Epidermal melanocyte (primary cell): ENCODE data around the gene CYP2R1.

Experiments used
- DNase-seq: peaks from one replicate; pipeline ENCODE4 v3.0.0; 2011; ENCODE audit warnings: low spot score; ENCODE audit not compliant: insufficient read length

The CYP2R1 gene

GRCh38 chr11:14892036-14892556, at the start of gene CYP2R1:
TSS of gene CYP2R1 (minus strand) at chr11:14892231. CDS start at chr11:14892205, 26 bp downstream.
- peak; percentile 96 for DNase-seq

GRCh38 chr11:14938936-14939335, 46.9 kb upstream of the CYP2R1 start:
- DNase-seq: no peak

DNA sequence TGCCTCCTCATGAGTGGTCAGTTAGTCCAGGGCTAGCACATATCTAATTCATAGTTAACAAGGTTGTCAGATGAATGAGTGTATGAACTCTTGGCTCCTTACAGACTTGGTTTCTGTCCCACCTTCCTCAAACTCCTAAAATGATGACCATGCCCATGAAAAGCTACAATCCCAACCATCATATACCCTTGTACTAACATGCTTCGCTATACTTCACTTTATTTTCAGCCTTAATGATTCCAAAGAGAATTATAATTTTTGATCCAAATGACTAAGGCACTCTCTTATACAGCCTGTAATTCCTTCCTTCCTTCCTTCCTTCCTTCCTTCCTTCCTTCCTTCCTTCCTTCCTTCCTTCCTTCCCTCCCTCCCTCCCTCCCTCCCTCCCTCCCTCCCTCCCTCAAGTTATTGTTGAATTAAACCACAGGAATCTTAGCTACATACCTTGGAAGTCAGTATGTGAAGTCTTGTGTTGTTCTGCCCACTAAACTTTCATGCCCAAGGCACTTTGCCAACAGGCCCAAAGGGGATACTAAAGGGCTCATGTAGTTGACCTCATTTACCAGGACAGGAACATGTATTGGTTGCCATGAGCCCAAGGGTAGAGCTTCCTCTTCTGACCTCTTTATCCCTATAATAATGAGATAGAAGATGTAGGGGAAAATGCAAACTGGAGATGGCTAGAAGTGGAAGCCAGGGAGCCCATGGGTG, 42.8 kb upstream of the CYP2R1 start:
- no peak for DNase-seq

DNA sequence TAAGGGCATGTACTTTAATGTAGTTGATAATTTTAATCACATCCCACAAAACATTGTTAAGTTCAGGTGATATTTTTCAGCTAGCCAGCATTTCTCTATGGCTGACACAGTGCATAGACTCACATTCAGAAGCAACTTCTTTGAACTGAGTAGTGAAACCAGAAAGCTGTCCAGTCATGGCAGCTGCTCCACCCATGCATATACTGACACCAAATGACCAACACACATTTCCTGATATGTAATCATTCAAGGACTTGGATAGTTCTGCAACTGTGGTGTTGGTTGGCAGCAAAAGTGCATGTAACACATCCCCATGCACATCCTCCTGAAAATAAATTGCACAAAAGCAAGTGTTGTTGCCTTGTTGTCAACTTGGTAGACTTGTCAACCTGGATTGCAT, 40.4 kb upstream of the CYP2R1 start:
- no peak for DNase-seq

DNA sequence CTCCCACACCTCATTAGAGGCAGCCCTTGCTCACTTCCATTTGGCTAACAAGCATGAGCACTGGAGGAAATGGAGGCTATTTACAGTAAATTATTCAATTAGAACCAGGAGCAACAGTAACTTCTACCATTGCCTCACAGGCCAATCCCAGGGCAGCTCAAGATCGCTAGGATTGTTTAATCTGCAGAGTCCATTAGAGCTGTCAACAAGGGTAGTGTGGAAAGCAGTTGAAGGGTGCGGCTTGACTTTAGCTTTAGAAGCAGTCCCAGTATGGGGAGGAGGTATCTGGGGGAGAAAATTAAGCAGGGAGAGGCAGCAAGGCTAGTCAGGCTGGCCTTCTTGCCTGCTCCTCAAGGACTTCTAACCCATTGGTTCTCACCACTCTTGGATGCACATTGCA, 38.3 kb upstream of the CYP2R1 start:
- no peak for DNase-seq

- DNase-seq: no peak
These were observed 35.1 kb upstream of the CYP2R1 start for GRCh38 chr11:14927146-14927545.

DNA sequence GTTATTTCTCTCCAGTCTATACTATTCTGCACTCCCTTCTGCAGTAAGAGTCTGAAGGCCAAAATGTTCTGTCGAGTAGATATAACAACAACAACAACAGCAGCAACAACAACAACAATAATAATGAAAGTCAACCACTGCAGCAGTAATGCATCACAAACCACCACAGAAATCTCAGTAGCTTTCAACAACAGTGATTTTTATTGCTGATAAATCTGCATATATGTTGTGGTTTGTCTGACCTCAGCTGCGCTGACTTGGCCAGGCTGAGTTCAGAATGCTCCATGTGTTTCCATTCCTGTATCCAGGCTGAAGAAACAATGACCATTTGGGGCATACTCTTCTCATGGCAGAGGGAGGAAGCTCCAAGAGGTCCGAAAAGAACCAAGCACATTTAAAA, 32.3 kb upstream of the CYP2R1 start:
- DNase-seq: no peak

- no peak for DNase-seq
These were observed 24.4 kb upstream of the CYP2R1 start for GRCh38 chr11:14916403-14916802.

DNA sequence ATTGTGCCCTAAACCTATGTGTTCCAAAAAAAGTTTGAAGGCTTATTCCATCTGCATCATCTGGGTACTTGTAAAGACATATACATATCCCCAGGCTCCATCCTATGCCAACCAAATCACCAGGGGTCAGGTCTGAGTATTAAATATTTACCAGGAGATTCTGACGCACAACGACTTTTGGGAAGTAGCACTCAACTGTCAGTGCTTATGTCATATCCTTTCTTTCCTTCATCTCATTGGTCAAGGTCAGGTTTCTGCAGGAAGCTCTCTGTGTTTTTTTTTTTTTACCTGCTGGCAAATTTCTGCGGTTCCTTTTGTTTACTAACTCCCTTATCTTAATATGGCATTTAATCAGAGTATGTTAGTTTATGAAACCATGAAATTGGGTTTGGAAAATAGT, 22.5 kb upstream of the CYP2R1 start:
- DNase-seq: no peak

DNA sequence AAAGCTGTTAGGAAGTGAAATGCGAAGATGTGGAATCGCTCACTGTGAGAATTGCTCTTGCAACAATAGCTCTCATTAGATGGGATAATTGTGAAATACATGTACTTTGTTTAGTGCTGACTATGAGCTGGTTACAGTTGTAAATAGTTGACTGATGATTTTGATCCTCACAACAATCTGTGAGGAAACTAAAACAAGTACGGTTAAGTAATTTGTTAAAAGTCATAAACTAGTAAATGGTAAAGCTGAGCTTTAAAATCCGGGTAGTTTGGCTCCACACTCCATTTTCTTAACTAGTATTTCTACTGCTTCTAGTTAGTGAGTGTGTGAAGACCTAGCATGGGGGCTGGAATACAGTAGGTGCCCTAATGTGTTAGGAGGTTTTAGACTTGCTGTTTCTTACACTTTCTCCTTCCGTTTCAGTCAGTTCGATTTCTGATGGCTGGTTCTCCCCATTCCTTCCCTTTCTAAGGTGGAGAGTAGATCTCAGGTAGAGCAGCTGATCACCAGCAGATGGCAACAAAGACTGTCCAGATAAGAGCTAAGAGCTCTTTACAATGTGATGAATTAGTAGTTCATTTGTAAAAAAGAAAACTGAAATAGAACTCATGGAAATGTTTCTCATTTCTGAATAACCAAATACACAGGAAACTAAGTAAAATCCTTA, 16.3 kb upstream of the CYP2R1 start:
- DNase-seq: no peak

DNA sequence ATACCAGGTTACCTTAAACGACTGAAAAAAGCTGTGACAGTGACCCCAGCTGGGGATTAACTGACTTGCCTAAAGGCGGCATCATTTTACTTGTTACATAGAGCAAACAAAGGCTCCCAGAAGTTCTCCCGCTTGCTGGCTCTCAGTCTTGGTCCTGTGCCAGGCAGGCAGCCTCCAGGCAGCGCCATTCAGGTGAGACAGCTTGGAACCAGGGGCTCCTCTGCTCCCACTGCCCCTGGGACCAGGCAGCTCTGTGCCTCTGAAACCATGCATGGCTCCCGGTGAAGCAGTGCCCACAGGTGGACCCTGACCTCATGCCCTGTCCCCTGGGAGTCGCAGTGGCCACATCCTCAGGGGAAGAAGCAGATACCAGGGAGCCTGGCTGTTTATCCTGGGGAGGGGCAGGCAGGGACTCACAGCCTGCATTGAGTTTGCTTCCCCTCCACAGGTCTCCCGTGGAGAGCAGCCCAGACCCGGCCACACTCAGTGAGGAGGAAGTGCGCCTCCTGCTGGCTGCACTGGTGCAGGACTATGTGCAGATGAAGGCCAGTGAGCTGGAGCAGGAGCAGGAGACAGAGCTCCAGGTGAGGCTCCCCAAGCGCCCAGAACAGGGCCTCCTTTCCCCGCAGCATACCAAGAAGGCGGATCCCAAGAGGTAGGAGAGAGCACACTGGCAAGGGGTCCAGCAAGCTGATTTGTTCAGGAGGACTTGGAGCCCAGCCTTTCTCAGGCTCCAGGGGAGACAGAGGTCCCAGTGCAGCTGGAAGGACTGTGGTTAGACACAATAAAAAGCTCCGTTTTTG, 15.6 kb upstream of the CYP2R1 start:
- DNase-seq: no peak

DNA sequence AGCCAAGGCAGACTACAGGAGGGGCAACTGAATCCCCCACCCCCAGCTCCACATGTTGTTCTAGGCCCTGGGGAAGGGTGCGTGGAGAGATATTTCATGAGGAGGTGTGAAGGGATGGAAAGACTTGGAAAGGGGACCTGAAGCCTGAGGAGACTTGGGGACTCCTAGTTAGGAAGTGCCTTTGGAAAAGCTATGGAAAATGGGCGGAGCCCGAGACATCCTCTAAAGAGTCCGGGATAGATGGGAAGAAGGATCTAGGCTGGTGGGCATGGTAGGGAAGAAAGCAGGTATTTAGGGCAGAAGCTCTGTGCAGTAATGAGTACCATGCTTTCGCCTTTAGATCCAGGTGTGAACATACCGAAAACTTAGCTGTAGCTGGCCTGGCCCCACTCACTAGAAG, 15.0 kb upstream of the CYP2R1 start:
- no peak for DNase-seq

DNA sequence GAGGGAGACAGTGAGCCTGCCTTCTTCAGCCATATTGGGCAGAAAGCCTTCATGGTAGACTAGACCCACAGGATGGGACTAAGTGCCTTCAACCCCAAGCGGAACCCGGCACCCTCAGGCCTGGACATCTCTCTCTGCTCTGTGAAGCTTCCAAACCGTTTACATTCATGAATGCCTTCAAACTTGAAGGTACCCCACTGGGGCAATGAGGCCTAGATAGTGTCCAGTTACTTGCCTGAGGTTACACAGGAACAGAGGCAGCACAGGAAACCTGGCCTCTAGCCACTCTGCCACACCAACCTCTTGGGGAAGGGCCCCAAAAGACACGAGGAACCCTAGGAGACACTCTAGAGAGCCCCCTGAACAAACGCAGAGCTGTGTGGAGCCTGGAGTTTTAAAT, 14.5 kb upstream of the CYP2R1 start:
- no peak for DNase-seq

GRCh38 chr11:14905104-14906033, 13.3 kb upstream of the CYP2R1 start:
- no peak for DNase-seq

DNA sequence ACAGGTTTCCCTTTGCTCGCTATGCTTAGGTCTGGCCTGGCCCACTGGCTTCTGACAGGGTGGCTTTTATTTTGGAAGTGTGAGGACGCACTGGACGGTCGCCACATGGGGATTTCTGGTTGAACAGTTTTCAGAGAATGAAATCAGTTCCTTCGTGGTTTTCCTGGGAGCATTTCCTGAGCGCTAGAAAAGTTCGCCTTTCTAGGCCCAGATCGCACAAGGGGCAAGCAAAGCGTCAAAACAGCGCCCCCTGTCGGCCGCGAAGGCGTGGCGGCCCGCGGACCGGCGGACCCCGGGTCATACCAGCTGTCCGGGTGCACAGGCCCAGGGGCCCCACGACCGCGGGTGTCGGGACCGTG, 12.7 kb upstream of the CYP2R1 start:
- no peak for DNase-seq

DNA sequence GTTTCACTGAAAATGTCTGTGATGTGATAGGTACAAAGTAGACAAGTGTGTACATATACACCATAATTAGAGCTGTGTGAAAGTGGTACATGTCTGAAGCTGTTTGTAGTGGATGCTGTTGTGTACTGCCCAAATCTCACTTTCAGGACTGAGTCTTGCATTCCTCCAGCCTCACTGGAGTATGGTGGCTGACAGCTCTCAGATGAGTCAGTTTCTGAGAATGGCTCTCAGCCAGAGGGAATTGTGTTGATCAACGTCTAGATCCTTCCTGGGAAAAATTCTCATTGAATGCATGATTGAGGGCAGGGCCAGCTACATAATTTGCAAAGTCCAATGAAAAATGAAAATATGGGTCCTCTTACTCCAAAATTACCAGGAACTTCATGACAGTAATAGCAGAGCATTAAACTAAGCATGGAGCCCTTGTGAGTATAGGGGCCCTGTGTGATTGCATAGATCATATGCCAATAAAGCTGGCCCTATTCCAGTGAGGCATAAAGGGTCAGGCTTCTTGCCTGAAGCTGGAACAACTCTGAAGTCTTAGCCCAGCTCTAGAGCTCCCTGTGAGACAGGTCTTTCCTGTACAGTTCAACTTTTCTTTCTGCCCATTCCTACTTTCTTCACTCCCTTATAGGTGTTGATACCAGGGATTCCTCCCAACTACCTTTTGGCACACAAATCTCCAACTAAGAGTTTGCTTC, 10.8 kb upstream of the CYP2R1 start:
- DNase-seq: no peak

GRCh38 chr11:14898906-14899305, 6.9 kb upstream of the CYP2R1 start:
- no peak for DNase-seq

DNA sequence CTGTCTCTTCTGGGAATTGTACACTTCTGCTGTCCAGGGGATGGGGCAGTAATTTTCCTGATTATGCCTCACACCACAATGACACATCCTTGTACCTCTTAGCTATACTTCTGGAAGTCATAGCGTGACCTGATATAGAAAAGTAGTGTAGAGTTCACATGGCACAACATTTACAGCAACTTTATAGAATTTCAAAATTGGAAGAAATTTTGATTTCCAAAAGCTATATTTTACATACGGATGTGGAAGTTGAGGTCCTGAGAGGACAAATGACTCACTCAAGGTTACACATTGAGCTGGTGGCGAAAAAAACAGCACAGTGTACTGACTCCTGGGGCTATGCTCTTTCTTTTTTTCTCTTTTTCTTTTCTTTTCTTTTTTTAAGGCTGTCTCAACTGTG, 6.3 kb upstream of the CYP2R1 start:
- no peak for DNase-seq

GRCh38 chr11:14894657-14895598, 2.9 kb upstream of the CYP2R1 start:
- no peak for DNase-seq
